Uterus (tissue), 2 donors: ENCODE data around the gene GSK3A.

Experiments used
- POLR2A ChIP-seq, 2 donors: fragments of 450-650 bp; IDR thresholded peaks; one replicate each; pipeline ENCODE4 v1.6.1; 2016; ENCODE audit warnings: antibody characterized with exemption in 2 of 2, mild to moderate bottlenecking in 1 of 2, moderate library complexity in 1 of 2
- TF ChIP-seq, protein P1 (sequence below), 4 experiments: fragments of 200-600 bp in 2 of 4; fragments of 450-650 bp in 2 of 4; sonication (generic) in 2 of 4; IDR thresholded peaks; one replicate each; pipeline ENCODE4 v1.5.1; 2016 to 2019; ENCODE audit warnings: antibody characterized with exemption in 4 of 4, mild to moderate bottlenecking in 2 of 4, moderate library complexity in 1 of 4

DNA sequence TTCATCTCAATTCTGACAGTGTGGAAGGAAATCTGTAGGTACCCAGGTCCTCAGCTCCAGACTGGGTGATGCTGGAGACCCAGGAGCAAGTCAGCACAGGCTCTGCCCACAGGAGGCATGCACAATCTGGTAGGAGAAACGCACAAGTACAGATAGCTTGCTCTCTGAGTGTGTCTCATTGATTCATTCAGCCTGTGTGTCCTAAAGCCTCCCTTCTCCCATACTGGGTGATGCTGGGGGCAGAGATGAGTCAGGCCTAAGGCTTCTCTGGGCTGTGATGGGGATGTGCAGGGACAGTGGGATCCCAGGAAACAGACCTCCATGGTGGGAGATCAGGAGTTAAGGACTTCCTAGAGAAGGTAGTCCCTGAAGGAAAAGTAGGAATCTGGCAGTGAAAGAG is 15.5 kb downstream of the GSK3A start:
- TF ChIP-seq, protein P1, sequence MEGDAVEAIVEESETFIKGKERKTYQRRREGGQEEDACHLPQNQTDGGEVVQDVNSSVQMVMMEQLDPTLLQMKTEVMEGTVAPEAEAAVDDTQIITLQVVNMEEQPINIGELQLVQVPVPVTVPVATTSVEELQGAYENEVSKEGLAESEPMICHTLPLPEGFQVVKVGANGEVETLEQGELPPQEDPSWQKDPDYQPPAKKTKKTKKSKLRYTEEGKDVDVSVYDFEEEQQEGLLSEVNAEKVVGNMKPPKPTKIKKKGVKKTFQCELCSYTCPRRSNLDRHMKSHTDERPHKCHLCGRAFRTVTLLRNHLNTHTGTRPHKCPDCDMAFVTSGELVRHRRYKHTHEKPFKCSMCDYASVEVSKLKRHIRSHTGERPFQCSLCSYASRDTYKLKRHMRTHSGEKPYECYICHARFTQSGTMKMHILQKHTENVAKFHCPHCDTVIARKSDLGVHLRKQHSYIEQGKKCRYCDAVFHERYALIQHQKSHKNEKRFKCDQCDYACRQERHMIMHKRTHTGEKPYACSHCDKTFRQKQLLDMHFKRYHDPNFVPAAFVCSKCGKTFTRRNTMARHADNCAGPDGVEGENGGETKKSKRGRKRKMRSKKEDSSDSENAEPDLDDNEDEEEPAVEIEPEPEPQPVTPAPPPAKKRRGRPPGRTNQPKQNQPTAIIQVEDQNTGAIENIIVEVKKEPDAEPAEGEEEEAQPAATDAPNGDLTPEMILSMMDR (IDR thresholded peaks at IDR 0.05) = no peak
- TF ChIP-seq POLR2A (IDR thresholded peaks at IDR 0.05) = no peak
